Measurements from ENCODE around the gene PSTPIP1. TPM values are rescaled to one million over a fixed set of nuclear protein-coding genes. Genes with fewer than 3 reads are reported as not detected.

PSTPIP1 gene
- total and polyA plus RNA-seq, 2 experiments from 2014 or later, result 0.80 to 3.7 TPM

GRCh38 chr15:77040673-77041072 lies 45.7 kb downstream of the PSTPIP1 start:
- H3K4me1 ChIP-seq (ENCODE audit: insufficient read depth), result no peaks in the 10 kb centered on the region
- H3K36me3 Mint-ChIP-seq (ENCODE audit: low read depth), result peaks cover 66% of the 10 kb centered on the region
- H3F3A ChIP-seq (replicated peaks; ENCODE audit: low read depth), result no peaks in the 10 kb centered on the region
- no peak overlapping the region for H3K4me2 ChIP-seq
- H3K27me3 Mint-ChIP-seq (ENCODE audit: insufficient read depth, low read depth, poor library complexity), result peaks cover 26% of the 10 kb centered on the region
- H3K9me3 Mint-ChIP-seq, result peaks cover 29% of the 10 kb centered on the region
- H3K79me2 ChIP-seq (replicated peaks; ENCODE audit: insufficient read depth), result no peaks in the 10 kb centered on the region
- H3K27ac ChIP-seq (ENCODE audit: low read depth), result no peak overlapping the region
- H3K27me3 ChIP-seq (ENCODE audit: insufficient read depth), result no peaks in the 10 kb centered on the region
- H3K36me3 ChIP-seq (ENCODE audit: insufficient read depth), result no peaks in the 10 kb centered on the region
- TF ChIP-seq CTCF (conservative IDR thresholded peaks at IDR 0.05; ENCODE audit: low read depth in 2 of 2), result no peak
- TF ChIP-seq, protein P1, sequence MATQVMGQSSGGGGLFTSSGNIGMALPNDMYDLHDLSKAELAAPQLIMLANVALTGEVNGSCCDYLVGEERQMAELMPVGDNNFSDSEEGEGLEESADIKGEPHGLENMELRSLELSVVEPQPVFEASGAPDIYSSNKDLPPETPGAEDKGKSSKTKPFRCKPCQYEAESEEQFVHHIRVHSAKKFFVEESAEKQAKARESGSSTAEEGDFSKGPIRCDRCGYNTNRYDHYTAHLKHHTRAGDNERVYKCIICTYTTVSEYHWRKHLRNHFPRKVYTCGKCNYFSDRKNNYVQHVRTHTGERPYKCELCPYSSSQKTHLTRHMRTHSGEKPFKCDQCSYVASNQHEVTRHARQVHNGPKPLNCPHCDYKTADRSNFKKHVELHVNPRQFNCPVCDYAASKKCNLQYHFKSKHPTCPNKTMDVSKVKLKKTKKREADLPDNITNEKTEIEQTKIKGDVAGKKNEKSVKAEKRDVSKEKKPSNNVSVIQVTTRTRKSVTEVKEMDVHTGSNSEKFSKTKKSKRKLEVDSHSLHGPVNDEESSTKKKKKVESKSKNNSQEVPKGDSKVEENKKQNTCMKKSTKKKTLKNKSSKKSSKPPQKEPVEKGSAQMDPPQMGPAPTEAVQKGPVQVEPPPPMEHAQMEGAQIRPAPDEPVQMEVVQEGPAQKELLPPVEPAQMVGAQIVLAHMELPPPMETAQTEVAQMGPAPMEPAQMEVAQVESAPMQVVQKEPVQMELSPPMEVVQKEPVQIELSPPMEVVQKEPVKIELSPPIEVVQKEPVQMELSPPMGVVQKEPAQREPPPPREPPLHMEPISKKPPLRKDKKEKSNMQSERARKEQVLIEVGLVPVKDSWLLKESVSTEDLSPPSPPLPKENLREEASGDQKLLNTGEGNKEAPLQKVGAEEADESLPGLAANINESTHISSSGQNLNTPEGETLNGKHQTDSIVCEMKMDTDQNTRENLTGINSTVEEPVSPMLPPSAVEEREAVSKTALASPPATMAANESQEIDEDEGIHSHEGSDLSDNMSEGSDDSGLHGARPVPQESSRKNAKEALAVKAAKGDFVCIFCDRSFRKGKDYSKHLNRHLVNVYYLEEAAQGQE (IDR thresholded peaks at IDR 0.05; ENCODE audit: unreplicated experiment), result no peak
- TF ChIP-seq CREB1 (CRISPR knock-in tag; IDR thresholded peaks at IDR 0.05; ENCODE audit: low read depth), result no peak
- no peak for TF ChIP-seq ZNF114 (CRISPR knock-in tag; IDR thresholded peaks at IDR 0.05)
- TF ChIP-seq JUNB (IDR thresholded peaks at IDR 0.05; ENCODE audit: unreplicated experiment), result no peak
- TF ChIP-seq POLR2AphosphoS5 (IDR thresholded peaks at IDR 0.05; ENCODE audit: low read depth), result no peak
- TF ChIP-seq EZH2 (IDR thresholded peaks at IDR 0.05; ENCODE audit: low read depth, unreplicated experiment), result no peak
- TF ChIP-seq NANOG (IDR thresholded peaks at IDR 0.05; ENCODE audit: borderline replicate concordance), result no peak
- no peak for TF ChIP-seq ZNF331 (CRISPR knock-in tag; IDR thresholded peaks at IDR 0.05; ENCODE audit: low read depth)
- TF ChIP-seq, protein P2, sequence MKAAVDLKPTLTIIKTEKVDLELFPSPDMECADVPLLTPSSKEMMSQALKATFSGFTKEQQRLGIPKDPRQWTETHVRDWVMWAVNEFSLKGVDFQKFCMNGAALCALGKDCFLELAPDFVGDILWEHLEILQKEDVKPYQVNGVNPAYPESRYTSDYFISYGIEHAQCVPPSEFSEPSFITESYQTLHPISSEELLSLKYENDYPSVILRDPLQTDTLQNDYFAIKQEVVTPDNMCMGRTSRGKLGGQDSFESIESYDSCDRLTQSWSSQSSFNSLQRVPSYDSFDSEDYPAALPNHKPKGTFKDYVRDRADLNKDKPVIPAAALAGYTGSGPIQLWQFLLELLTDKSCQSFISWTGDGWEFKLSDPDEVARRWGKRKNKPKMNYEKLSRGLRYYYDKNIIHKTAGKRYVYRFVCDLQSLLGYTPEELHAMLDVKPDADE (IDR thresholded peaks at IDR 0.05), result no peak
- TF ChIP-seq ZNF462 (CRISPR knock-in tag; IDR thresholded peaks at IDR 0.05), result no peak
- no peak for TF ChIP-seq EZH2phosphoT487 (IDR thresholded peaks at IDR 0.05; ENCODE audit: unreplicated experiment)
- no peak for TF ChIP-seq STAT1 (IDR thresholded peaks at IDR 0.05; ENCODE audit: unreplicated experiment)
- no peak overlapping the region for H3K4me3 Mint-ChIP-seq
- H3K27ac Mint-ChIP-seq, result no peak overlapping the region
- no peak overlapping the region for H3K4me3 ChIP-seq
- no peaks in the 10 kb centered on the region; the same call in 2 of the 3 replicates for H3K4me1 Mint-ChIP-seq
- DNase-seq (ENCODE audit: low spot score), result no peak
- ATAC-seq, result no peak
- no peak overlapping the region for H2AFZ ChIP-seq
- H3K9me2 ChIP-seq (ENCODE audit: insufficient read depth), result no peaks in the 10 kb centered on the region
- H4K20me1 ChIP-seq (replicated peaks; ENCODE audit: insufficient read depth), result peaks cover 5% of the 10 kb centered on the region; the same call in 1 of the 2 replicates
